Measurements from ENCODE around the gene GRB14.

Gene GRB14

DNA sequence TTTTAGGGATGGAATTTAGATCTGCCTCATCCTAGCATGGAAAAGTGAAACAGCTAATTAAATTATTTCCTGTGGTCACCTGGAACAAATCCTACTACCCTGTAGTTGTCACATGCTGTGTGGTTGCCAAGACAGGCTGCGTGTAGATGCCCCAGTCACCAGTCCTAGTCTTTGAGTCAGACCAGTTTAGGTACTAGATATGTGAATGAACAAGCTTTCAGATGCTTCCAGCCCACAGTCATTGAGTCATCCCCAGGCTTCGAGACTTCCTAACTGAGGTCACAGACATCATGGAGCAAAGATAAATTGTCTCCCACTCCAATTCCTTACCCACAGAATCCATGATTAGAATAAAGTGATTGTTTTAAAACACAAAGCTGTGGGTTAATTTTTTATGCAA lies 35.8 kb upstream of the GRB14 start:
- TF ChIP-seq CTCF (IDR thresholded peaks at IDR 0.05): no peak

DNA sequence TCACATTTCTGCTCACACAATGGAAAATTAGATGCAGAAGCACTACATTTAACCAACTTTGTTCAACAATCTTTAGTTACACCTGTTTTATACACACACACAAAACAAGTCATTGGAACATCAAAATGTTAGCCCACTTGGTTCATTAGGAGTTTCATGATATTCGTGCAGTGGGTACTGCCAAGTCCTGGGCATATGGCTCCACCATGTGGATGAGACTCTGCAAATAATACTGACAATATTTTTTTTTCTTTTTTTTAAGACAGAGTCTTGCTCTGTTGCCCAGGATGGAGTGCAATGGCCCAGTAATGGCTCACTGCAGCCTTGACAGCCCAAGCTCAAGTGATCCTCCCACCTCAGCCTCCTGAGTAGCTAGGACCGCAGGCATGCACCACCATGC lies 34.5 kb upstream of the GRB14 start:
- no peak for TF ChIP-seq CTCF (IDR thresholded peaks at IDR 0.05)

- no peak for TF ChIP-seq CTCF (IDR thresholded peaks at IDR 0.05)
These were observed 34.1 kb upstream of the GRB14 start for GRCh38 chr2:164655336-164655735.

GRCh38 chr2:164651361-164651760 lies 30.1 kb upstream of the GRB14 start:
- no peak for TF ChIP-seq CTCF (IDR thresholded peaks at IDR 0.05)

GRCh38 chr2:164644036-164644700 lies 22.9 kb upstream of the GRB14 start:
- no peak for TF ChIP-seq CTCF (IDR thresholded peaks at IDR 0.05)

DNA sequence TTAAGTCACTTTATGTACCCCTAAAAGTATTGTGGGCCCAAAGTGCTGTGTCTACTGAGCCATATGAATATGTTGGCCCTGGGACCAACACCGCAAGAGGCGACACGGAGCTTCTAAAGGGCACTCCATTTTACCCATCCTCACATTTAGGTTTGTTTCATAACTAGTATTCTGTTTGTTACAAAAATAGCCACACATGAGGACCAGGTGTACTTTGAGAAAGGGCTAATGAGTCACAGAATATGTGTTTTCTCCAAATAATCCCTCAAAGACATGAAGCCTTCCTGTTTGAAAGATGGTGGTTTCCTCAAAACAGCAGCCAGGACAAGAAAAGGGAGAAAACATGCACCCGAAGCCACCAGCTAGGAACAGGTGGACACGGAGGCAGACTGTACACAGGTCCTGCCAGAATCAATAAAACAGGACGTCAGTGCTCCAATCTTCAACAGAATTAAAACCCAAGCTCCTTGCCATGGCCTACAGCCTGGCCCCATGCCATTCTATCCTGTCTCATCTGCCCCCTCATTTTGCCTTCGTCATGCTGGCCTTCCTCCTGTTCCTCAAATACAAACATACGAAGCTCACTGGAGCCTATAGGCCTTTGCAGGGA lies 21.8 kb upstream of the GRB14 start:
- TF ChIP-seq CTCF (IDR thresholded peaks at IDR 0.05): no peak

GRCh38 chr2:164642268-164642667 lies 21.0 kb upstream of the GRB14 start:
- no peak for TF ChIP-seq CTCF (IDR thresholded peaks at IDR 0.05)

Data from LNCAP (cell line).